ENCODE results near the gene ZBTB16. TPM values are rescaled to one million over a fixed set of nuclear protein-coding genes. Genes with fewer than 3 reads are reported as not detected.

ZBTB16 gene
- total RNA-seq, 1 experiment from 2014 or later: 0.44 TPM

- CTCF ChIA-PET: no interaction called here
- no peak for DNase-seq
- POLR2A ChIA-PET (ENCODE audit: unreplicated experiment): no interaction called here
- Histone ChIP-seq H3K27me3 (ENCODE audit: insufficient read depth, low read depth) (peaks cover 100% of the 10 kb centered on the region), H3K27ac (no peak overlapping the region), H3K9me2 (ENCODE audit: insufficient read depth) (no peaks in the 10 kb centered on the region), H3K4me3 (no peak overlapping the region), H3K36me3 (ENCODE audit: low read depth) (no peaks in the 10 kb centered on the region), H4K20me1 (ENCODE audit: insufficient read depth) (0 out of 2 replicates have a peak, but pooled peaks cover 2% of the 10 kb centered on the region), H3F3A (ENCODE audit: insufficient read depth, low read depth) (no peaks in the 10 kb centered on the region), H3K79me2 (ENCODE audit: low read depth) (no peaks in the 10 kb centered on the region), H2AFZ (no peak overlapping the region), H3K9me3 (ENCODE audit: insufficient read depth, low read depth) (no peaks in the 10 kb centered on the region), H3K4me2 (no peak overlapping the region), H3K4me1 (replicated peaks; ENCODE audit: insufficient read depth) (no peaks in the 10 kb centered on the region)
- intact Hi-C loops (cut with micrococcal nuclease; ENCODE audit: unreplicated experiment): no loop called here
- no TSS peak for BruUV-seq (replicated peaks)
- no peak for TF ChIP-seq CTCF (conservative IDR thresholded peaks at IDR 0.05)
- no peak for TF ChIP-seq EZH2 (IDR thresholded peaks at IDR 0.05; ENCODE audit: low read depth)
Measured at GRCh38 chr11:114174712-114175495, 115.4 kb downstream of the ZBTB16 start.

- Histone ChIP-seq H3K79me2 (ENCODE audit: low read depth) (no peaks in the 10 kb centered on the region), H3K36me3 (ENCODE audit: low read depth) (no peaks in the 10 kb centered on the region), H3K4me3 (no peak overlapping the region), H3K9me3 (ENCODE audit: insufficient read depth, low read depth) (no peaks in the 10 kb centered on the region), H3K4me1 (replicated peaks; ENCODE audit: insufficient read depth) (no peaks in the 10 kb centered on the region), H2AFZ (no peak overlapping the region), H3K4me2 (no peak overlapping the region), H4K20me1 (ENCODE audit: insufficient read depth) (0 out of 2 replicates have a peak, but pooled peaks cover 2% of the 10 kb centered on the region), H3K9me2 (ENCODE audit: insufficient read depth) (no peaks in the 10 kb centered on the region), H3K27me3 (ENCODE audit: insufficient read depth, low read depth) (peaks cover 100% of the 10 kb centered on the region), H3F3A (ENCODE audit: insufficient read depth, low read depth) (no peaks in the 10 kb centered on the region), H3K27ac (no peak overlapping the region)
- BruUV-seq (replicated peaks): no TSS peak
- no peak for TF ChIP-seq EZH2 (IDR thresholded peaks at IDR 0.05; ENCODE audit: low read depth)
- TF ChIP-seq CTCF (conservative IDR thresholded peaks at IDR 0.05): no peak
- no peak for DNase-seq
- ChIA-PET POLR2A (ENCODE audit: unreplicated experiment) (no interaction called here), CTCF (no interaction called here)
- intact Hi-C loops (cut with micrococcal nuclease; ENCODE audit: unreplicated experiment): no loop called here
Measured at GRCh38 chr11:114175706-114176105, 116.2 kb downstream of the ZBTB16 start.

- no TSS peak for BruUV-seq (replicated peaks)
- peaks cover 100% of the 10 kb centered on the region for H3K27me3 ChIP-seq (ENCODE audit: insufficient read depth, low read depth)
- CTCF ChIA-PET: no interaction called here
Measured at GRCh38 chr11:114176321-114176720, 116.8 kb downstream of the ZBTB16 start.

More at GRCh38 chr11:114176321-114176720, 116.8 kb downstream of the ZBTB16 start:
- no peaks in the 10 kb centered on the region for H3K9me2 ChIP-seq (ENCODE audit: insufficient read depth)
- H3K27ac ChIP-seq: no peak overlapping the region
- H4K20me1 ChIP-seq (ENCODE audit: insufficient read depth): 0 out of 2 replicates have a peak, but pooled peaks cover 2% of the 10 kb centered on the region
- H3K4me3 ChIP-seq: no peak overlapping the region
- no peak overlapping the region for H2AFZ ChIP-seq
- no peaks in the 10 kb centered on the region for H3K4me1 ChIP-seq (replicated peaks; ENCODE audit: insufficient read depth)
- no peaks in the 10 kb centered on the region for H3K79me2 ChIP-seq (ENCODE audit: low read depth)
- POLR2A ChIA-PET (ENCODE audit: unreplicated experiment): no interaction called here
- intact Hi-C loops (cut with micrococcal nuclease; ENCODE audit: unreplicated experiment): no loop called here
- TF ChIP-seq EZH2 (IDR thresholded peaks at IDR 0.05; ENCODE audit: low read depth) (no peak), CTCF (conservative IDR thresholded peaks at IDR 0.05) (no peak)
- no peak for DNase-seq
- H3K36me3 ChIP-seq (ENCODE audit: low read depth): no peaks in the 10 kb centered on the region
- H3K4me2 ChIP-seq: no peak overlapping the region
- no peaks in the 10 kb centered on the region for H3F3A ChIP-seq (ENCODE audit: insufficient read depth, low read depth)
- H3K9me3 ChIP-seq (ENCODE audit: insufficient read depth, low read depth): no peaks in the 10 kb centered on the region
